SIG-M5 treated with dmso at 0.1 percent for 504 hours (cell line): ENCODE data around the gene TARBP2.
"Not testable (repeated sequence)": the region's sequence is repeated elsewhere in the genome, so short reads cannot be mapped to it uniquely, and the experiment has no call there.

ENCODE experiments used
- DNase-seq: peaks from one replicate; lab custom pipeline; 2025; ENCODE audit not compliant: unreplicated experiment; lab: John Stamatoyannopoulos, UW

Gene TARBP2

GRCh38 chr12:53510181-53510812 lies 9.2 kb downstream of the TARBP2 start:
- DNase-seq: no peak

- DNase-seq: no peak
These were observed 12.8 kb downstream of the TARBP2 start for GRCh38 chr12:53513712-53514410.

GRCh38 chr12:53514628-53515290 lies 13.7 kb downstream of the TARBP2 start:
- no peak for DNase-seq

GRCh38 chr12:53515291-53515680 lies 14.2 kb downstream of the TARBP2 start:
- DNase-seq: no peak

GRCh38 chr12:53516758-53517455 lies 15.8 kb downstream of the TARBP2 start:
- no peak for DNase-seq

GRCh38 chr12:53518381-53518780 lies 17.3 kb downstream of the TARBP2 start:
- no peak for DNase-seq

GRCh38 chr12:53523131-53523530 lies 22.0 kb downstream of the TARBP2 start:
- no peak for DNase-seq

GRCh38 chr12:53524476-53524875 lies 23.4 kb downstream of the TARBP2 start:
- DNase-seq: no peak

- DNase-seq: no peak
These were observed 29.0 kb downstream of the TARBP2 start for GRCh38 chr12:53530061-53530460.

GRCh38 chr12:53530920-53531319 lies 29.8 kb downstream of the TARBP2 start:
- DNase-seq: no peak

- DNase-seq: no peak
These were observed 30.9 kb downstream of the TARBP2 start for GRCh38 chr12:53532021-53532420.

- no peak for DNase-seq
These were observed 31.7 kb downstream of the TARBP2 start for GRCh38 chr12:53532524-53533445.

- no peak for DNase-seq
These were observed 32.4 kb downstream of the TARBP2 start for GRCh38 chr12:53533471-53533870.

- DNase-seq: no peak
These were observed 35.9 kb downstream of the TARBP2 start for GRCh38 chr12:53536962-53537361.

GRCh38 chr12:53538209-53538689 lies 37.2 kb downstream of the TARBP2 start:
- DNase-seq: peak; percentile 66

GRCh38 chr12:53539526-53539925 lies 38.4 kb downstream of the TARBP2 start:
- DNase-seq: no peak

GRCh38 chr12:53543539-53543938 lies 42.5 kb downstream of the TARBP2 start:
- DNase-seq: peak; percentile 77

GRCh38 chr12:53548354-53548753 lies 47.3 kb downstream of the TARBP2 start:
- not testable (repeated sequence) for DNase-seq

GRCh38 chr12:53550131-53550530 lies 49.0 kb downstream of the TARBP2 start:
- DNase-seq: not testable (repeated sequence)

- no peak for DNase-seq
These were observed 49.5 kb downstream of the TARBP2 start for GRCh38 chr12:53550595-53550994.
